AG10803 (cell line): ENCODE results near the gene INF2.
A peak's percentile ranks its signal among the peaks of the same experiment; 100 is the strongest.

Experiments
- DNase-seq: peaks from one replicate; pipeline ENCODE4 v3.0.0; 2010; ENCODE audit warnings: low read depth
- H3K4me3 ChIP-seq: 2 replicates; pipeline ENCODE4 v1.5.1; 2011; ENCODE audit warnings: mild to moderate bottlenecking, low read length, control low read depth
- TF ChIP-seq, protein P1 (sequence below): conservative IDR thresholded peaks from 2 replicates; pipeline ENCODE4 v1.5.1; 2011; ENCODE audit warnings: mild to moderate bottlenecking, low read length, control low read depth, inconsistent platforms

The INF2 gene

DNA sequence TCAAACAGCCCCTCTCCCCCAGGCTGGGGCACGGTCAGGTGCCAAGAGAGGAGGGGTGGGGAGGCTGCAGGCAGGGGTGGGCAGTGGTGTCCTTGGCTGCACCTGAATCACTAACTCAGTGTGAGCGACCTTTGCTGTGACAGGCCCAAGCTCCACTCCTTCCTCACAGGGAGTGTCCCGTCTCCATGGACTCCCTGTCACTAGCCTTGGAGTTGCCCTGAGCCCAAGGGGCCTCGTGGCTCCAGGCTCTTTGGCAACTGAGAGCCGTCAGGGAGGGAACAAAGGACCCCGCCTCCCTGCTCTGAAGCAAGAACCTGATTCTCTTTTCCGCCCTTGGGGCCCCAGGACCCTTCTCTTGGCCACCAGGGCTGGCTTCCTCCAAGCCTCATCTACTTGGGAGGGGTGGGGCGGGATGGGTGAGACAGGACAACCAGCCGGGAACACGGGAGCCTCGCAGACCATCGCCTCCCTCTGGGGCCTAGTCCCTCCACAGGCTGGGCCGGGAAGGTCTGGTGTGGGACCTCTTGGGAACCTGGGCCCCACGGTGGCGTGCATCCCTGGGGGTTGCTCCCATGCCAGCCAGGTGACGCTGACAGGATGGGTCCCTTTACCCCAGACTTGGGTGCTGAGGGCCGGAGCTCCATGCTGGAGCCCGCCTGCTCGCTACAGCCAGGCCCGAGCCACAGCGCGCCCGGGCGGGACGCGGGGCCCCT lies 33.7 kb downstream of the INF2 start:
- H3K4me3 ChIP-seq = no peak overlapping the region

DNA sequence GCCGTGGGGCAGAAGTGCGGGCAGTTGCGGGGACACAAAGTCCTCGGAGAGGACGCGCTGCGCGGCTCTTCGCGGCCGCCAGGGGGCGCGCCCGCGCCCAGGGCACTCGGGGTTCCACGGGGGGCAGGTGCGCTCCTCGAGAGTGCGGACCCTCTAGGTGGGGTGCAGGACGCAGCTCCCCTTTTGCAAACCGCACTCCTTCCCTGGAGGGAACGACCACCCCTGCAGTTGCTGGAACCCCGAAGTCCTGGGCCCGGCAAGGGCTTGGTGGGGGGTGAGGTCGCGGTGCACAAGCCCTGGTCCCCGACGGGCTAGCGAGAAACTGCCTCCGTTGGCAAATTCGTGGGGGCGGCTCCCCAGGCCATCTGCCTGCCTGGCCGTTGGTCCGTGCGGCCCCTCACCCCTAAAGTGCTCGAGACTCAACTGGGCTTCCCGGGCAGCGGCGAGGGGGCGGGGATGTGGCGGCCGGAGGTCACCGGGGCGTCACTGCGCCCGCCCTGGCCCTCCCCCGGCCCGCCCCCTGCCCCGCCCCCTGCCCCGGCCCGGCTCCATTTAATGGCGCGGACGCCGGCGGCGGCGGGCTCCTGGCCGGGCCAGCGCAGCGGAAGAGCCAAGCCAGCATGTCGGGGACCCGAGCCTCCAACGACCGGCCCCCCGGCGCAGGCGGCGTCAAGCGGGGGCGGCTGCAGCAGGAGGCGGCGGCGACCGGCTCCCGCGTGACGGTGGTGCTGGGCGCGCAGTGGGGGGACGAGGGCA lies 34.4 kb downstream of the INF2 start, which contains the start of gene ADSS1:
Gene ADSS1, plus strand, starts transcription at position 579 of the 756 bp plus-strand sequence. Its CDS starts 42 bp downstream, at position 621.
- peak; percentile 35 for DNase-seq
- TF ChIP-seq, protein P1, sequence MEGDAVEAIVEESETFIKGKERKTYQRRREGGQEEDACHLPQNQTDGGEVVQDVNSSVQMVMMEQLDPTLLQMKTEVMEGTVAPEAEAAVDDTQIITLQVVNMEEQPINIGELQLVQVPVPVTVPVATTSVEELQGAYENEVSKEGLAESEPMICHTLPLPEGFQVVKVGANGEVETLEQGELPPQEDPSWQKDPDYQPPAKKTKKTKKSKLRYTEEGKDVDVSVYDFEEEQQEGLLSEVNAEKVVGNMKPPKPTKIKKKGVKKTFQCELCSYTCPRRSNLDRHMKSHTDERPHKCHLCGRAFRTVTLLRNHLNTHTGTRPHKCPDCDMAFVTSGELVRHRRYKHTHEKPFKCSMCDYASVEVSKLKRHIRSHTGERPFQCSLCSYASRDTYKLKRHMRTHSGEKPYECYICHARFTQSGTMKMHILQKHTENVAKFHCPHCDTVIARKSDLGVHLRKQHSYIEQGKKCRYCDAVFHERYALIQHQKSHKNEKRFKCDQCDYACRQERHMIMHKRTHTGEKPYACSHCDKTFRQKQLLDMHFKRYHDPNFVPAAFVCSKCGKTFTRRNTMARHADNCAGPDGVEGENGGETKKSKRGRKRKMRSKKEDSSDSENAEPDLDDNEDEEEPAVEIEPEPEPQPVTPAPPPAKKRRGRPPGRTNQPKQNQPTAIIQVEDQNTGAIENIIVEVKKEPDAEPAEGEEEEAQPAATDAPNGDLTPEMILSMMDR = peak; percentile 71
- H3K4me3 ChIP-seq = peak within 1 kb of the TSS; percentile 61

More for the DNA sequence above, 33.7 kb downstream of the INF2 start:
- DNase-seq = no peak
- TF ChIP-seq, protein P1 = no peak

DNA sequence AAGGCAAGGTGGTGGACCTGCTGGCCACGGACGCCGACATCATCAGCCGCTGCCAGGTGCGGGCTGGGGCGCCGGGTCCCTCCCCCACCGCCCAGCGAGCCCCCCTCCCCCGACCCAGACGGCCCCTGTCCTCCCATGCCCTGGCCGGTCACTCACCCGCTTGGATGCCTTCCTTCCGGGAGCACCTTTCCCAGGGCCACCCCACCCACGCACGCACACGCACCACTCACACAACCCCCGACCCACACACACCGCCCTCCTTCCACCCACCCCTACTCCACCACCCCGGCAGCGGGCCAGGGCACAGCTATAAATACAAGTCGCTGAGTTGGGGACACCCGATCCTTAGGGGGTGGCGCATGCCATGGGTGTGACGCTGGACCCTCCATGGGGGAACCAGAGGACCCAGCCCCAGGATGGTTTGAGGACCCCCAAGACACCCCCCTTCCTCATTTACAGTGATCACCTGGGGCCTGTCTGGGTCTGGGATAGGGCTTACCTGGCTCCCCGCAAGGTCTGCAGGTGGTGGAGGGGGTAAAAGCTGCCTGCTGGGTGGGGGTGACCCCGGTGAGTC lies 35.1 kb downstream of the INF2 start:
- no peak for DNase-seq
- TF ChIP-seq, protein P1 = no peak
- H3K4me3 ChIP-seq = peak overlapping the region; percentile 47

DNA sequence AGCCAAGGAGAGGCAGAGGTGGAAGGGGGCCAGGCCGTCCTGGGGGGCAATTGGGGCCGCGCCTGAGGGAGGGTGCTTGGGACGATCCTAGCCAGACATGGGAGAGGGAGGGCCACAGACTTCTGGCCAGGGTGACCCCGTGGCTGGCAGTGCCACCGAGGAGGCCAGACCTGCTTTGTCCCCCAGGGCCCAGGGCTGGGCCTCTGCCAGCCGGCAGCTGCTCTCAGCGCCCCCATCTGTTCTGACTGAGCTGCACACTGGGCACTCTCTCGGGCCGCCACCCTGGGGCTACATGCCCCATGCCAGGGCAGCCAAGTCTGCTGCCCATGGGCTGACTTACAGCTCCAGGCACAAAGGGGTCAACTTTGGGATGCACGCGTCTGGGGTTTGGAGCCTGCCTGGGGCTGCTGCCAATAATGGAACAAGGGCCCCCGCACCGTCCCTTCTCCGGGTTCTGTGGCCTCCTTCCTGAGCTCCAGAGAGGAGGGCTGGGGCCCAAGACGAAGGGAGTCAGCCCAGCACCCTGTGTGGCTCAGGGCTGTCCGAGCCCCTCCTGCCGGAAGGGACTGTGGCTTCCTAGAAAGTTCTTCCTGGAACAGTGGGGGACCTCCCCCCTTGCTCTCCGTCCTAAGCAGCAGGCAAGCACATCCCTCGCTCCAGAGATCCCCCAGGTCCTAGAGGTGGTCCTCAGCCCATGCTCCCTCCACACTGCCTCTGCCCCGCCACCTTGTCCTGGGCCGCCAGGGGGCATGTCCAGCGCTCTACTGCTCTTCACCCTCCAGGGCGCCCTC lies 35.8 kb downstream of the INF2 start:
- DNase-seq = no peak
- peak overlapping the region; percentile 47 for H3K4me3 ChIP-seq
- TF ChIP-seq, protein P1 = peak; percentile 38

DNA sequence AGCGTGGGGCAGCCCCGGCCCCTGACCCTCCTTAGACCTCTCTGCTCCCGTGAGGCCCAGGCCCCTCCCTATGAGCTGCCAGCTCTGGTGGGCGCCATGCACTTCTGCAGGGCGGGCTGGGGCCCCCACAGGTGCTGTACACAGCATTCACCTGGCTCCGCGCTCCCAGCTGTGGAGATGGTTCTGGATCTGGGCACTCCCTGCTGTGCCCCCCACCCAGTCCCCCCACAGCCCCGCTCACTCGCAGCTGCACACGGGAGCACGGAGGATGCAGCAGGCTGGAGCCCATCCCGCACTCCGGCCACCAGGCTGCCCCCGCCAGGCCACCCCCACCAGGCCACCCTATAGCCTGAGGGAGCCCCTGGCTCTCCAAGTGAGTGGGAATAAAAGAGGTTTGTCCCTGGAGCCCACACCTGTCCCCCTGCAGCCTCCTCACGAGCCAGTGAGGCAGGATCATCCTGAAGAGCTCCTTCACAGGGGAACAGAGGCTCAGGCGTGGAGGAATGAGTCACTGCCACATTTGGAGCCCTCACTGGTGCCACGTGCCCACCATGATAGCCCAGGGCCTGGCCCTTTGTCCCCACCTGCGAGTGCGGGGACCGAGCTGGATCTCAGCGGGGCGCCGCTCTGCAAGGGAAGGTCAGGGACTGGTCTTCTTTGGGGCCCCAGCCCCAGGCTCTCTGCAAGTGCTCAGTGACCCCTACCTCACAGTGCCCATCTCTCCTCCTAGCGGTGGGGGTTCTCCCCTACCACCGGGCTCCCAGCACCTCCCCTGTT lies 36.5 kb downstream of the INF2 start:
- TF ChIP-seq, protein P1 = no peak
- no peak for DNase-seq
- H3K4me3 ChIP-seq = no peak overlapping the region
